ACC112 (cell line): ENCODE measurements around the gene FAM229A.

Source experiments
- H2AFZ ChIP-seq: fragments of 200-600 bp; sonication (generic); one replicate; pipeline ENCODE4 v1.6.0; 2017; ENCODE audit warnings: antibody characterized with exemption, low read length; ENCODE audit not compliant: unreplicated experiment
- H3K27ac ChIP-seq: fragments of 200-600 bp; sonication (generic); 2 replicates; pipeline ENCODE4 v1.5.1; 2014; ENCODE audit warnings: low read depth, mild to moderate bottlenecking, antibody characterized with exemption, low read length, moderate library complexity
- H3K27me3 ChIP-seq: fragments of 200-600 bp; sonication (generic); 2 replicates; pipeline ENCODE4 v1.6.1; 2014; ENCODE audit warnings: mild to moderate bottlenecking, antibody characterized with exemption, low read length, moderate library complexity, mixed read lengths; ENCODE audit not compliant: insufficient read depth
- H3K36me3 ChIP-seq: fragments of 200-600 bp; sonication (generic); 2 replicates; pipeline ENCODE4 v1.6.1; 2016; ENCODE audit warnings: mild to moderate bottlenecking, antibody characterized with exemption, low read length, moderate library complexity, mixed read lengths; ENCODE audit not compliant: insufficient read depth
- H3K4me1 ChIP-seq: fragments of 200-600 bp; sonication (generic); one replicate; pipeline ENCODE4 v1.6.1; 2016; ENCODE audit warnings: low read length, mixed read lengths; ENCODE audit not compliant: insufficient read depth, unreplicated experiment, control insufficient read depth
- H3K4me3 ChIP-seq: fragments of 200-600 bp; sonication (generic); 2 replicates; pipeline ENCODE4 v1.5.1; 2014; ENCODE audit warnings: mild to moderate bottlenecking, low read depth, low read length
- H3K79me2 ChIP-seq: fragments of 200-600 bp; sonication (generic); one replicate; pipeline ENCODE4 v1.6.0; 2016; ENCODE audit warnings: low read length; ENCODE audit not compliant: control insufficient read depth, unreplicated experiment, insufficient read depth

Gene FAM229A

GRCh38 chr1:32373996-32374592 lies 11.8 kb upstream of the FAM229A start:
- H3K79me2 ChIP-seq: no peaks in the 10 kb centered on the region
- H3K27ac ChIP-seq: no peak overlapping the region
- H3K36me3 ChIP-seq: peaks cover 6% of the 10 kb centered on the region
- H2AFZ ChIP-seq: no peak overlapping the region
- no peak overlapping the region for H3K4me3 ChIP-seq
- no peaks in the 10 kb centered on the region for H3K4me1 ChIP-seq
- no peaks in the 10 kb centered on the region for H3K27me3 ChIP-seq

DNA sequence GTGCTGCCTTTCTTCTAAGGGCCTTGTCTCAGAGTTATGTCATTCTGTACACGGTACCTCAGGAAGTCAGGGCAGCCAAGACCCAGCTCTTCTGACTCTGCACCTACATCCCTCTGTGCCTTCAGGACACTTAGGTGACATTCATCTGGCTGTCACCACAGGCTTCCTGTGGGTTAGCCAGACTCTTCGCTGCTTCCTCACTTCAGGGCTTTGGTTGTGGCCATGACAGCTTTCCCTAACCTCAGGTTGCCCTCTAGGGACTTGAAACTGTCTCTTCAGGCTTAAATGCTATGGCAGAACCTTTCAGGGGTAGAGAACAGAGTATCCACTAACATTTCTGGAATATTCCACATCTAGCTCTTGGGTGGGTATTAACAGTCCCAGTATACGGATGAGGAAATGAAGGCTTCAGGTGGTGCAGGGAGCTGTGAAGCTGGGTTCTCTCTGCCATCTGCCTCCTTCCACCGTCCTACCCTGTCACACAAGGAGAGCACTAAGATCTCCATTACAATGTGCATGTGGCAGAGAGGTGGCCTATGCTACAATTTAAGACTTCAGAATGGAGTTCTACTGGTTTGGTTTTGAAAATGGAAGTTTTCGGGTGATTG lies 10.0 kb upstream of the FAM229A start:
- peaks cover 10% of the 10 kb centered on the region for H3K36me3 ChIP-seq
- H3K27ac ChIP-seq: no peak overlapping the region
- H2AFZ ChIP-seq: no peak overlapping the region

GRCh38 chr1:32367912-32368635 lies 5.8 kb upstream of the FAM229A start:
- peaks cover 12% of the 10 kb centered on the region; the same call in 1 of the 2 replicates for H3K36me3 ChIP-seq
- no peak overlapping the region for H3K4me3 ChIP-seq
- no peaks in the 10 kb centered on the region for H3K27me3 ChIP-seq
- no peak overlapping the region for H2AFZ ChIP-seq
- H3K4me1 ChIP-seq: no peaks in the 10 kb centered on the region
- H3K27ac ChIP-seq: no peak overlapping the region
- no peaks in the 10 kb centered on the region for H3K79me2 ChIP-seq

More for the DNA sequence above, 10.0 kb upstream of the FAM229A start:
- Histone ChIP-seq H3K4me1 (no peaks in the 10 kb centered on the region), H3K4me3 (no peak overlapping the region), H3K79me2 (no peaks in the 10 kb centered on the region), H3K27me3 (no peaks in the 10 kb centered on the region)

DNA sequence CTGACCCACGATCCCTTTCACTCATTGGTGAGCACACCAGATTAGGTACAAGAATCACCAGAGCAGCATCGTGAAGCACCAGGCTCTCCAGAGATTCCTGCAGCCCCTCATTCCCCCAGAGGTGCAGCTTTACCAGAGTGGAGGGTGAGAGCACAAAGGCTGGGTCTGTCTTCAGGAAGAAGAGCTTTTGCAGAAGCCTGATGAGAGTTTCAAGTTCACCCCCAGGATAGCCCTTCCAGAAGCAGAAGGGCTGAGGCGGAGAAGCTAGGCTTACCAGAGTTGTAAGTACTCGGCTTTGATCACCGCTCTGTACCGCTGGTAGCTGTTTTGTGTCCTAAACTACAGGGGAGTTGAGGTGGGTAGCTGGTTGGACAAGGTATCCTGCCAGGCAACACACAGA lies 3.2 kb upstream of the FAM229A start:
- Histone ChIP-seq H3K27ac (no peak overlapping the region), H3K4me1 (no peaks in the 10 kb centered on the region), H3K79me2 (no peaks in the 10 kb centered on the region), H2AFZ (no peak overlapping the region), H3K4me3 (no peak overlapping the region), H3K36me3 (peaks cover 12% of the 10 kb centered on the region; the same call in 1 of the 2 replicates), H3K27me3 (no peaks in the 10 kb centered on the region)

GRCh38 chr1:32364836-32365235 lies 2.6 kb upstream of the FAM229A start:
- Histone ChIP-seq H3K27ac (no peak overlapping the region), H3K79me2 (no peaks in the 10 kb centered on the region), H3K4me3 (no peak overlapping the region), H3K4me1 (no peaks in the 10 kb centered on the region), H3K36me3 (peaks cover 12% of the 10 kb centered on the region; the same call in 1 of the 2 replicates), H2AFZ (no peak overlapping the region), H3K27me3 (no peaks in the 10 kb centered on the region)

- Histone ChIP-seq H3K4me1 (no peaks in the 10 kb centered on the region), H3K79me2 (no peaks in the 10 kb centered on the region), H3K36me3 (peaks cover 12% of the 10 kb centered on the region; the same call in 1 of the 2 replicates), H3K27me3 (no peaks in the 10 kb centered on the region), H2AFZ (no peak overlapping the region), H3K4me3 (no peak overlapping the region), H3K27ac (no peak overlapping the region)
These were observed 1.4 kb upstream of the FAM229A start for GRCh38 chr1:32363713-32364112.

GRCh38 chr1:32361674-32362473 lies 411 bp downstream of the FAM229A start:
- peak overlapping the region; percentile 68 for H3K4me3 ChIP-seq
- H3K4me1 ChIP-seq: no peaks in the 10 kb centered on the region
- H3K36me3 ChIP-seq: peaks cover 3% of the 10 kb centered on the region; the same call in 1 of the 2 replicates

DNA sequence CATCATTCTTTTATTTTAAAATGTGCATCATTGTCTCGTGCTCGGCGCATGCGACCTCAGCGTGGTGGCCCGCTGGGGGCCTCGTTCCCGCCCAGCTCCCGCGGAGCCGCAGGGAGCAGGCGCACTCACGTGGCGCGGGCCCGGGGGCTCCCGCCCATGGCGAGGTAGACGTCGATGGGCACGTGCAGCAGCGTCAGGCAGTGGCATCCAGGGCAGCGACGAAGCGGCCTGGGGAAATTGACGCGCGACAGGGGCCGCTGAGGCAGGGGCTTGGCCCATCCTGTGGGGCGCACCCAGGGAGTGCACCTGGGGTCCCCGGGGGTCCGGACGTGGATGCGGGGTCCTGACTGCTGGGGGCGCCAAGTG lies 994 bp downstream of the FAM229A start:
- no peaks in the 10 kb centered on the region; the same call in 1 of the 2 replicates for H3K36me3 ChIP-seq
- H3K4me1 ChIP-seq: no peaks in the 10 kb centered on the region
- H2AFZ ChIP-seq: no peak overlapping the region
- 0 out of 2 replicates have a peak overlapping the region, but pooled peaks have one; percentile 68 for H3K4me3 ChIP-seq
- H3K27me3 ChIP-seq: no peaks in the 10 kb centered on the region
- no peaks in the 10 kb centered on the region for H3K79me2 ChIP-seq
- H3K27ac ChIP-seq: no peak overlapping the region

More at GRCh38 chr1:32361674-32362473, 411 bp downstream of the FAM229A start:
- no peak overlapping the region for H2AFZ ChIP-seq
- no peak overlapping the region for H3K27ac ChIP-seq
- no peaks in the 10 kb centered on the region for H3K27me3 ChIP-seq
- H3K79me2 ChIP-seq: no peaks in the 10 kb centered on the region

DNA sequence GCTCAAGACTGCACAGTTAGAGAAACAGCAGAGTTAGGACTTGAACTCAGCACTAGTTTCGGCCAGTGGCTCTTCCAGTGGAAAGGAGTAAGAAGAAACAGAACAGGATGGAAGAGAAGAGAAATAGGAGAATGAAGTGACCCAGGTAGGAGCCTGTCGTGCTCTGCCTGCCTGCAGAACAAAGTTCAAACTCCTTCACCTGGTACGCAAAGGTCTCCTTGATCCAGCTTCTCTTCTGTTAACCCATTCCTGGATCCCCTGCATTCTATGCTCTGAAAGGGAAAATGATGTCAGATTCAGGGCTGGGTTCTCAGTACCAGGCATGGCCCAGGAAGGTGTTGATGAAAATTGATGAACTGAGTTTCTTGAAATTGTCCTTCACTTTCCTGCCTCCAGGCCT lies 3.9 kb downstream of the FAM229A start:
- no peak overlapping the region for H3K4me3 ChIP-seq
- no peaks in the 10 kb centered on the region for H3K79me2 ChIP-seq
- no peaks in the 10 kb centered on the region; the same call in 1 of the 2 replicates for H3K36me3 ChIP-seq

DNA sequence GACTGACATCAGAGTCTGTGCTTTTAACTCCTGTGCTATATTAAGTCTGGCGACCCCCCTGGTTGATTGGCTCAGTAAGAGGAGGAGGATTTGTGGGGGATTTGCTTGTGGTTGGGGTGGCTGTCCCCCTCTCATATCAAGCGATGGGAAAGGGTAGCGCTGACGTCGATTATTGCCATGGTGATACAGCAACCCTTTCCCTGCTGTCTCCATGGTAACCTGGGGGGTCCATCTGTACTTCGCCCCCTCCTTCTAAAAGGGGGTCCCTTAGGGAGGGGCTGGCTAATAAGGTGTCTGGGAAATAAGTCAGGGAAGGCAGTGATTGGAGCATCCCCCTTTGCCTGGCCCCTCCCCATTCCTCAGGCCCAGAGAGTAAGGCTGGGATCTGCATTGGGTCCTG lies 4.7 kb downstream of the FAM229A start:
- Histone ChIP-seq H3K36me3 (no peaks in the 10 kb centered on the region), H3K79me2 (no peaks in the 10 kb centered on the region), H3K27me3 (no peaks in the 10 kb centered on the region), H3K4me3 (no peak overlapping the region), H3K27ac (no peak overlapping the region), H2AFZ (no peak overlapping the region), H3K4me1 (peaks cover 19% of the 10 kb centered on the region)

More for the DNA sequence above, 3.9 kb downstream of the FAM229A start:
- no peak overlapping the region for H2AFZ ChIP-seq
- no peak overlapping the region for H3K27ac ChIP-seq
- peaks cover 11% of the 10 kb centered on the region for H3K4me1 ChIP-seq
- no peaks in the 10 kb centered on the region for H3K27me3 ChIP-seq
